ENCODE results near the gene MINK1. TPM values are rescaled to one million over a fixed set of nuclear protein-coding genes. Genes with fewer than 3 reads are reported as not detected.

The MINK1 gene
- 7.4 and 8.4 TPM in 2 replicates for total RNA-seq (2014; rRNA removed; shearing (Covaris generic))

GRCh38 chr17:4833178-4833940, at the start of gene MINK1:
Gene MINK1, plus strand, starts transcription at chr17:4833340. Its CDS starts 244 bp downstream, at chr17:4833584.
- peak; percentile 72 for DNase-seq (ENCODE audit: low spot score)

GRCh38 chr17:4785311-4786105, 47.6 kb upstream of the MINK1 start:
- no peak for DNase-seq (ENCODE audit: low spot score)

- DNase-seq (ENCODE audit: low spot score) = no peak
Measured at GRCh38 chr17:4786106-4786511, 47.0 kb upstream of the MINK1 start, which contains the start of gene VMO1. Gene VMO1, minus strand, starts transcription at chr17:4786364. Its CDS starts 12 bp downstream, at chr17:4786352.

- DNase-seq (ENCODE audit: low spot score) = no peak
Measured at GRCh38 chr17:4786516-4786915, 46.6 kb upstream of the MINK1 start.

- no peak for DNase-seq (ENCODE audit: low spot score)
Measured at GRCh38 chr17:4788159-4788806, 44.9 kb upstream of the MINK1 start.

- DNase-seq (ENCODE audit: low spot score) = no peak
Measured at GRCh38 chr17:4788807-4789700, 44.1 kb upstream of the MINK1 start, which contains the start of gene GLTPD2. Gene GLTPD2, plus strand, starts transcription at chr17:4788964. Its CDS starts 48 bp downstream, at chr17:4789012.

- no peak for DNase-seq (ENCODE audit: low spot score)
Measured at GRCh38 chr17:4789701-4789950, 43.5 kb upstream of the MINK1 start.

- DNase-seq (ENCODE audit: low spot score) = peak; percentile 69
Measured at GRCh38 chr17:4789951-4790704, 43.0 kb upstream of the MINK1 start.

- no peak for DNase-seq (ENCODE audit: low spot score)
Measured at GRCh38 chr17:4790705-4791088, 42.4 kb upstream of the MINK1 start.

- DNase-seq (ENCODE audit: low spot score) = no peak
Measured at GRCh38 chr17:4795168-4795567, 38.0 kb upstream of the MINK1 start.

GRCh38 chr17:4796552-4796920, 36.6 kb upstream of the MINK1 start:
- no peak for DNase-seq (ENCODE audit: low spot score)

GRCh38 chr17:4800462-4801196, 32.5 kb upstream of the MINK1 start:
- DNase-seq (ENCODE audit: low spot score) = no peak

- DNase-seq (ENCODE audit: low spot score) = no peak
Measured at GRCh38 chr17:4802228-4802627, 30.9 kb upstream of the MINK1 start, which contains the start of gene C17orf114. Gene C17orf114, minus strand, starts transcription at chr17:4802328.

GRCh38 chr17:4806456-4806776, 26.7 kb upstream of the MINK1 start:
- no peak for DNase-seq (ENCODE audit: low spot score)

- peak; percentile 34 for DNase-seq (ENCODE audit: low spot score)
Measured at GRCh38 chr17:4806777-4807604, 26.1 kb upstream of the MINK1 start, which contains the start of gene PLD2. Gene PLD2, plus strand, starts transcription at chr17:4807152. Its CDS starts 621 bp downstream, at chr17:4807773.

GRCh38 chr17:4807605-4808377, 25.3 kb upstream of the MINK1 start:
- DNase-seq (ENCODE audit: low spot score) = no peak

- DNase-seq (ENCODE audit: low spot score) = no peak
Measured at GRCh38 chr17:4808378-4808767, 24.8 kb upstream of the MINK1 start.

GRCh38 chr17:4810696-4811290, 22.3 kb upstream of the MINK1 start:
- no peak for DNase-seq (ENCODE audit: low spot score)

Measured in H4 (cell line).